Measurements from ENCODE around the gene RASGEF1B.

- no peak for TF ChIP-seq POLR2A (IDR thresholded peaks at IDR 0.05; ENCODE audit: insufficient read depth in 1 of 2, low read depth in 2 of 2, low read length in 2 of 2)
- no peak for TF ChIP-seq USF2 (IDR thresholded peaks at IDR 0.05; ENCODE audit: low read depth, low read length)
- no peak for TF ChIP-seq USF2 (CRISPR knock-in tag; IDR thresholded peaks at IDR 0.05; ENCODE audit: borderline replicate concordance)
- no peak for TF ChIP-seq ATF6 (CRISPR knock-in tag; conservative IDR thresholded peaks at IDR 0.05)
Observed at GRCh38 chr4:81498551-81499099, 26.9 kb upstream of the RASGEF1B start.

Data from HepG2 (cell line).